ENCODE results near the gene SLC5A6.
A peak's percentile ranks its signal among the peaks of the same experiment; 100 is the strongest.

The SLC5A6 gene

GRCh38 chr2:27220091-27220490 is 8.0 kb upstream of the SLC5A6 start:
- H4K8ac ChIP-seq (ENCODE audit: low read depth, low read length) = no peak overlapping the region
- peaks cover 5% of the 10 kb centered on the region for H3K79me1 ChIP-seq (ENCODE audit: low read length)
- H3K14ac ChIP-seq (ENCODE audit: low read length) = no peak overlapping the region
- no CpG with 5 or more reads among the region's 7 CpGs for WGBS (ENCODE audit: extremely low coverage, insufficient coverage, insufficient read length)
- no peak for DNase-seq
- no peaks in the 10 kb centered on the region for H3K9me3 ChIP-seq (ENCODE audit: insufficient read depth, low read depth, low read length)
- H3K27ac ChIP-seq (ENCODE audit: low read depth, low read length) = no peak overlapping the region
- no peak overlapping the region for H2BK5ac ChIP-seq (ENCODE audit: low read depth, low read length, poor library complexity)
- no peak overlapping the region for H2BK12ac ChIP-seq (ENCODE audit: low read length)
- H3K4me1 ChIP-seq (ENCODE audit: control insufficient read depth in 1 of 2, insufficient read depth in 2 of 2, low read length in 2 of 2) = peaks cover 4 to 8% of the 10 kb centered on the region in 2 experiments
- H3K18ac ChIP-seq (ENCODE audit: low read length) = no peak overlapping the region
- H4K12ac ChIP-seq (ENCODE audit: low read depth, low read length) = no peak overlapping the region
- H3K9ac ChIP-seq (ENCODE audit: low read length) = no peak overlapping the region
- no peak overlapping the region for H3K4ac ChIP-seq (ENCODE audit: low read depth, low read length)
- H2BK120ac ChIP-seq (ENCODE audit: insufficient read depth, low read length, poor library complexity) = no peak overlapping the region
- H2AK5ac ChIP-seq (ENCODE audit: low read length) = no peak overlapping the region
- H3K23ac ChIP-seq (ENCODE audit: low read length) = no peak overlapping the region
- no peak overlapping the region for H2AFZ ChIP-seq (ENCODE audit: insufficient read depth, low read length, poor library complexity)
- no peak overlapping the region for H4K91ac ChIP-seq (ENCODE audit: low read depth, low read length)
- H3K79me2 ChIP-seq (ENCODE audit: control insufficient read depth, insufficient read depth, low read length, poor library complexity) = peaks cover 7% of the 10 kb centered on the region
- H3K27me3 ChIP-seq (ENCODE audit: insufficient read depth, low read length) = no peaks in the 10 kb centered on the region
- H3K4me3 ChIP-seq (ENCODE audit: low read depth, low read length) = no peak overlapping the region
- peaks cover 38 to 48% of the 10 kb centered on the region in 2 experiments for H3K36me3 ChIP-seq (ENCODE audit: control insufficient read depth in 1 of 2, insufficient read depth in 2 of 2, low read length in 2 of 2)
- H3K4me2 ChIP-seq (ENCODE audit: low read length) = no peak overlapping the region

GRCh38 chr2:27219091-27219490 is 7.0 kb upstream of the SLC5A6 start:
- WGBS (ENCODE audit: extremely low coverage, insufficient coverage, insufficient read length) = no CpG with 5 or more reads among the region's 2 CpGs
- peaks cover 4 to 8% of the 10 kb centered on the region in 2 experiments for H3K4me1 ChIP-seq (ENCODE audit: control insufficient read depth in 1 of 2, insufficient read depth in 2 of 2, low read length in 2 of 2)
- H3K79me1 ChIP-seq (ENCODE audit: low read length) = peaks cover 5% of the 10 kb centered on the region
- H3K9me3 ChIP-seq (ENCODE audit: insufficient read depth, low read depth, low read length) = no peaks in the 10 kb centered on the region
- no peak overlapping the region for H2AK5ac ChIP-seq (ENCODE audit: low read length)
- no peak overlapping the region for H4K12ac ChIP-seq (ENCODE audit: low read depth, low read length)
- H3K27ac ChIP-seq (ENCODE audit: low read depth, low read length) = no peak overlapping the region
- no peak overlapping the region for H2AFZ ChIP-seq (ENCODE audit: insufficient read depth, low read length, poor library complexity)
- H2BK12ac ChIP-seq (ENCODE audit: low read length) = no peak overlapping the region
- no peak overlapping the region for H3K4me3 ChIP-seq (ENCODE audit: low read depth, low read length)
- no peak overlapping the region for H4K91ac ChIP-seq (ENCODE audit: low read depth, low read length)
- no peak overlapping the region for H4K8ac ChIP-seq (ENCODE audit: low read depth, low read length)
- DNase-seq = no peak
- no peak overlapping the region for H2BK120ac ChIP-seq (ENCODE audit: insufficient read depth, low read length, poor library complexity)
- peaks cover 7% of the 10 kb centered on the region for H3K79me2 ChIP-seq (ENCODE audit: control insufficient read depth, insufficient read depth, low read length, poor library complexity)
- no peak overlapping the region for H3K18ac ChIP-seq (ENCODE audit: low read length)
- H3K9ac ChIP-seq (ENCODE audit: low read length) = no peak overlapping the region
- H3K4me2 ChIP-seq (ENCODE audit: low read length) = no peak overlapping the region
- H3K23ac ChIP-seq (ENCODE audit: low read length) = no peak overlapping the region
- no peak overlapping the region for H3K4ac ChIP-seq (ENCODE audit: low read depth, low read length)
- no peak overlapping the region for H3K14ac ChIP-seq (ENCODE audit: low read length)
- H3K27me3 ChIP-seq (ENCODE audit: insufficient read depth, low read length) = no peaks in the 10 kb centered on the region
- H2BK5ac ChIP-seq (ENCODE audit: low read depth, low read length, poor library complexity) = no peak overlapping the region
- peaks cover 29 to 38% of the 10 kb centered on the region in 2 experiments for H3K36me3 ChIP-seq (ENCODE audit: control insufficient read depth in 1 of 2, insufficient read depth in 2 of 2, low read length in 2 of 2)

GRCh38 chr2:27218614-27219013 is 6.5 kb upstream of the SLC5A6 start:
- Histone ChIP-seq H3K4me2 (ENCODE audit: low read length) (no peak overlapping the region), H2BK120ac (ENCODE audit: insufficient read depth, low read length, poor library complexity) (no peak overlapping the region), H4K91ac (ENCODE audit: low read depth, low read length) (no peak overlapping the region), H3K4me3 (ENCODE audit: low read depth, low read length) (no peak overlapping the region), H4K12ac (ENCODE audit: low read depth, low read length) (no peak overlapping the region), H3K23ac (ENCODE audit: low read length) (no peak overlapping the region), H3K18ac (ENCODE audit: low read length) (no peak overlapping the region), H3K79me2 (ENCODE audit: control insufficient read depth, insufficient read depth, low read length, poor library complexity) (peaks cover 7% of the 10 kb centered on the region), H2BK5ac (ENCODE audit: low read depth, low read length, poor library complexity) (no peak overlapping the region), H4K8ac (ENCODE audit: low read depth, low read length) (no peak overlapping the region), H2BK12ac (ENCODE audit: low read length) (no peak overlapping the region), H3K4me1 (ENCODE audit: control insufficient read depth in 1 of 2, insufficient read depth in 2 of 2, low read length in 2 of 2) (peaks cover 4 to 8% of the 10 kb centered on the region in 2 experiments), H3K79me1 (ENCODE audit: low read length) (peaks cover 5% of the 10 kb centered on the region), H2AFZ (ENCODE audit: insufficient read depth, low read length, poor library complexity) (no peak overlapping the region), H3K9ac (ENCODE audit: low read length) (no peak overlapping the region), H3K4ac (ENCODE audit: low read depth, low read length) (no peak overlapping the region), H2AK5ac (ENCODE audit: low read length) (no peak overlapping the region), H3K36me3 (ENCODE audit: control insufficient read depth in 1 of 2, insufficient read depth in 2 of 2, low read length in 2 of 2) (peaks cover 25 to 33% of the 10 kb centered on the region in 2 experiments), H3K27me3 (ENCODE audit: insufficient read depth, low read length) (no peaks in the 10 kb centered on the region), H3K27ac (ENCODE audit: low read depth, low read length) (no peak overlapping the region), H3K14ac (ENCODE audit: low read length) (no peak overlapping the region), H3K9me3 (ENCODE audit: insufficient read depth, low read depth, low read length) (no peaks in the 10 kb centered on the region)
- DNase-seq = no peak
- WGBS (ENCODE audit: extremely low coverage, insufficient coverage, insufficient read length) = no CpG with 5 or more reads among the region's 4 CpGs

GRCh38 chr2:27217173-27218121 is 5.4 kb upstream of the SLC5A6 start, which contains the start of gene CAD:
Gene CAD, plus strand, starts transcription at chr2:27217369. Its CDS starts 183 bp downstream, at chr2:27217552.
- DNase-seq = peak; percentile 81 to 83
- Histone ChIP-seq H2BK12ac (ENCODE audit: low read length) (peak within 1 kb of the TSS; percentile 10), H3K4me1 (ENCODE audit: control insufficient read depth in 1 of 2, insufficient read depth in 2 of 2, low read length in 2 of 2) (peaks cover 6 to 10% of the 10 kb centered on the region in 2 experiments), H3K9ac (ENCODE audit: low read length) (peak within 1 kb of the TSS; percentile 83), H3K4me3 (ENCODE audit: low read depth, low read length) (peak within 1 kb of the TSS; percentile 77), H2BK5ac (ENCODE audit: low read depth, low read length, poor library complexity) (peak within 1 kb of the TSS; percentile 34), H3K9me3 (ENCODE audit: insufficient read depth, low read depth, low read length) (no peaks in the 10 kb centered on the region), H2BK120ac (ENCODE audit: insufficient read depth, low read length, poor library complexity) (peak within 1 kb of the TSS; percentile 85), H3K27ac (ENCODE audit: low read depth, low read length) (peak within 1 kb of the TSS; percentile 4), H3K79me1 (ENCODE audit: low read length) (peaks cover 9% of the 10 kb centered on the region), H3K14ac (ENCODE audit: low read length) (peak within 1 kb of the TSS; percentile 91), H3K36me3 (ENCODE audit: control insufficient read depth in 1 of 2, insufficient read depth in 2 of 2, low read length in 2 of 2) (peaks cover 13 to 23% of the 10 kb centered on the region in 2 experiments), H2AK5ac (ENCODE audit: low read length) (peak within 1 kb of the TSS; percentile 65), H3K23ac (ENCODE audit: low read length) (peak within 1 kb of the TSS; percentile 25), H2AFZ (ENCODE audit: insufficient read depth, low read length, poor library complexity) (peak within 1 kb of the TSS; percentile 75), H3K79me2 (ENCODE audit: control insufficient read depth, insufficient read depth, low read length, poor library complexity) (peaks cover 7% of the 10 kb centered on the region), H3K18ac (ENCODE audit: low read length) (peak within 1 kb of the TSS; percentile 83), H4K12ac (ENCODE audit: low read depth, low read length) (peak within 1 kb of the TSS; percentile 88), H4K8ac (ENCODE audit: low read depth, low read length) (peak within 1 kb of the TSS; percentile 83), H3K27me3 (ENCODE audit: insufficient read depth, low read length) (no peaks in the 10 kb centered on the region), H4K91ac (ENCODE audit: low read depth, low read length) (peak within 1 kb of the TSS; percentile 86), H3K4ac (ENCODE audit: low read depth, low read length) (peak within 1 kb of the TSS; percentile 84), H3K4me2 (ENCODE audit: low read length) (peak within 1 kb of the TSS; percentile 69)
- WGBS (ENCODE audit: extremely low coverage, insufficient coverage, insufficient read length) = no CpG with 5 or more reads among the region's 72 CpGs
